Neural progenitor cell (in vitro differentiated cells): ENCODE data around the gene FBXW4.

ENCODE experiments used
- CTCF ChIP-seq: fragments of 200-600 bp; sonication (generic); IDR thresholded peaks from 2 replicates; pipeline ENCODE4 v1.5.1; 2017; ENCODE audit warnings: antibody characterized with exemption, mild to moderate bottlenecking
- EZH2 ChIP-seq: fragments of 200-600 bp; sonication (generic); IDR thresholded peaks from 2 replicates; pipeline ENCODE4 v1.6.1; 2017; ENCODE audit warnings: antibody characterized with exemption, mild to moderate bottlenecking, moderate library complexity

GRCh38 chr10:101563007-101563406 is 132.0 kb downstream of the FBXW4 start:
- no peak for TF ChIP-seq CTCF
- TF ChIP-seq EZH2, result no peak
